Lower lobe of right lung (tissue), 2 donors: ENCODE data around the gene RITA1. TPM values are rescaled to one million over a fixed set of nuclear protein-coding genes. Genes with fewer than 3 reads are reported as not detected.
"Not testable (repeated sequence)": the region's sequence is repeated elsewhere in the genome, so short reads cannot be mapped to it uniquely, and the experiment has no call there.

ENCODE experiments used
- ATAC-seq, 2 donors: fragments of 200-7000 bp; cut with Tn5 transposase; one replicate each; pipeline ENCODE4 v1.9.1; 2020 to 2022; ENCODE audit warnings: mild to moderate bottlenecking in 2 of 2, moderate library complexity in 2 of 2
- DNase-seq: peaks from one replicate; pipeline ENCODE4 v3.0.0-alpha.2; 2020
- H3K27ac ChIP-seq: fragments of 200-600 bp; one replicate; pipeline ENCODE4 v1.8.0; 2022
- H3K27me3 ChIP-seq: fragments of 200-600 bp; one replicate; pipeline ENCODE4 v1.8.0; 2022; ENCODE audit warnings: low read depth
- H3K36me3 ChIP-seq: fragments of 200-600 bp; one replicate; pipeline ENCODE4 v1.8.0; 2022; ENCODE audit warnings: mild to moderate bottlenecking
- H3K4me1 ChIP-seq: fragments of 200-600 bp; one replicate; pipeline ENCODE4 v1.8.0; 2022
- H3K4me3 ChIP-seq: fragments of 200-600 bp; one replicate; pipeline ENCODE4 v1.8.0; 2022; ENCODE audit warnings: mild to moderate bottlenecking
- H3K9me3 ChIP-seq: fragments of 200-600 bp; one replicate; pipeline ENCODE4 v1.8.0; 2022
- CTCF ChIP-seq: fragments of 200-600 bp; IDR thresholded peaks from one replicate; pipeline ENCODE4 v1.8.0; 2022; ENCODE audit warnings: antibody characterized with exemption, mild to moderate bottlenecking
- intact Hi-C: fragments of 100-400 bp; cut with DNase I; formaldehyde crosslinking; loops from one replicate; pipeline ENCODE4 v1.11.0; 2022
- total RNA-seq: library from RNA; stranded (reverse); fragmentation: NEBNext Ultra II Directional; extraction: Animal tissue kit (Norgen Biotek cat#: 25700); gene quantifications from one replicate; pipeline ENCODE4 v1.2.1, GENCODE V29; 2021
- donor health status: DM: no; HTN: yes; CAD: no; lungs with severe emphysema.

Gene RITA1
- total RNA-seq, 1 donor from 2014 or later: 14.2 TPM

DNA sequence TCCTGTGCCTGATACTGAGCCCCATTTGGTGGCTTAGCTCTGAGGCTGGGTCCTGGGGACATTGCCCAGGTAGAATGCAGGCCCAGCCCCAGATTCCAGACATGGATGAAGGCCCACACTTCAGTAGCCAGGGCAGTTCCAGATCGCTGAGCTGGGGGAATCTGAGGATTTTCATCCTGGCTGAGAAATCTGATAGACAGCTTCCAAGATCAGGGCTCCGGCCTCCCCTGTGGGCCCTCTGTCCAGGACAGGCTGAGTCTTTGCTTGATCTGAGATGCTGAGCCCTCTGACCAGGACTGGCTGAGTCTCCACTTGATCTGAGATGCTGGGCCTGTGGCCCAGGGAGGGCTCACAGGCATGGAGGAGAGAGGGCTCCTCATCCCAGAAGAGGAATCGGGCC, 46.7 kb upstream of the RITA1 start:
- DNase-seq (peak; percentile 24), ATAC-seq (no peak)
- H3K27me3 ChIP-seq: peaks cover 30% of the 10 kb centered on the region
- peaks cover 13% of the 10 kb centered on the region for H3K4me1 ChIP-seq
- no peak overlapping the region for H3K4me3 ChIP-seq
- no peak overlapping the region for H3K27ac ChIP-seq
- TF ChIP-seq CTCF: no peak
- intact Hi-C loops: no loop called here
- no peaks in the 10 kb centered on the region for H3K36me3 ChIP-seq
- H3K9me3 ChIP-seq: no peaks in the 10 kb centered on the region

GRCh38 chr12:113140706-113141105, 44.8 kb upstream of the RITA1 start:
- Histone ChIP-seq H3K36me3 (no peaks in the 10 kb centered on the region), H3K9me3 (no peaks in the 10 kb centered on the region), H3K4me1 (peaks cover 13% of the 10 kb centered on the region), H3K27ac (no peak overlapping the region), H3K27me3 (peaks cover 17% of the 10 kb centered on the region), H3K4me3 (no peak overlapping the region)
- no peak for TF ChIP-seq CTCF
- DNase-seq: peak; percentile 16
- no peak for ATAC-seq
- intact Hi-C loops: no loop called here

DNA sequence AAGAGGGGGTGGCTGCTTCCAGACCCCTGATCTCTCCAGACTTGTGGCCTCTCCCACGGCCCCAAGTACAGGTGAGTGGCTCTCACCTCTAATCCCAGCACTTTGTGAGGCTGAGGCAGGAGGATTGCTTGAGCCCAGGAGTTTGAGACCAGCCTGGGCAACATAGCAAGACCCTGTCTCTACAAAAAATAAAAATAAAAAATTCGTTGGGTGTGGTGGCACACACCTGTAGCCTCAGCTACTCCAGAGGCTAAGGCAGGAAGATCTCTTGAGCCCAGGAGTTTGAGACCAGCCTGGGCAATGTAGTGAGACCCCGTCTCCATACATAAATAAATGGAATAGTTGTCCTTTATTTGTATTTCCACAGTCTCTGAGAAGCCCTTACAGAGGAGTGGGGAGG, 43.8 kb upstream of the RITA1 start:
- peak overlapping the region; percentile 67 for H3K27ac ChIP-seq
- H3K9me3 ChIP-seq, H3K4me1 ChIP-seq, H3K4me3 ChIP-seq, H3K36me3 ChIP-seq, ATAC-seq, intact Hi-C loops, H3K27me3 ChIP-seq: not testable (repeated sequence)
- DNase-seq: peak; percentile 22

DNA sequence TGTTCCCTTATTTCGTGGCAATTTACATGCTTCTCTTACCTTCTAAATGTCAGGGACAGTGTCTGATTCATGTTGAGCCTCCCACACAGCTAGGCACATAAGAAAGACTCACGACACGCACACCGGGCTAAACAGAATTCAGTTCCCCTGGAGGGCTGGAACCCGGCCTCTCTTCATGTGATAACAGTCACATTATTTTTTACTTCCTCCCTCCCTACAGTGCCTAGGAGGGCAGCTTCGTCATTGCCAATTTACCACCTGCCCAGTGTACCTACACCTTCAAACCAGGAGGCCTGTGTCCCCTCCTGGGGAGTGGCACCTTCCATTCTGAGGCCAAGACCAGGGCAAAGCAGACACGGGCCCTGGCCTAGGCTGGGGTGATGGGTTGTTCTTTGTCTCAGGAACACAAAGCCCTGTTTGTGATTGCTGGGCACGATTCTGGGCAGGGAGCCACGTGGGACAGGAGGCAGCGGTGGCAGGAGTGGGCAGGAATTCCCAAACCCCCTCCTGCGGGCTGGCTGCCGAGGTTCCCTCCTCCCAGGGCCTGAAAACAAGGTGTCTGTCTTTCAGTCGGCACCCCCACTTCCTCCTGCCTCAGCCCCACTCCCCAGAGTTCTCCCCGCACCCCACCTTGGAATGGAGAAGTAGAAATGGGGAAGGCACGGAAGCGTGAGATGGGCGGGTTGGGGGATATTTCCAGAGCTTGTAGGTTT, 43.2 kb upstream of the RITA1 start:
- Histone ChIP-seq H3K27ac (peak overlapping the region; percentile 67), H3K36me3 (no peaks in the 10 kb centered on the region), H3K4me3 (no peak overlapping the region), H3K9me3 (no peaks in the 10 kb centered on the region), H3K4me1 (peaks cover 6% of the 10 kb centered on the region), H3K27me3 (peaks cover 4% of the 10 kb centered on the region)
- intact Hi-C loops: no loop called here
- DNase-seq (peak; percentile 71), ATAC-seq (peak; percentile 71 to 73)
- TF ChIP-seq CTCF: no peak

- H3K36me3 ChIP-seq: no peaks in the 10 kb centered on the region
- ATAC-seq (peak; percentile 49 to 56), DNase-seq (no peak)
- H3K27ac ChIP-seq: peak overlapping the region; percentile 67
- no peak for TF ChIP-seq CTCF
- H3K4me3 ChIP-seq: no peak overlapping the region
- H3K27me3 ChIP-seq: peaks cover 3% of the 10 kb centered on the region
- intact Hi-C loops: no loop called here
- H3K4me1 ChIP-seq: peaks cover 6% of the 10 kb centered on the region
- no peaks in the 10 kb centered on the region for H3K9me3 ChIP-seq
Observed at GRCh38 chr12:113142886-113143332, 42.6 kb upstream of the RITA1 start.

- TF ChIP-seq CTCF: no peak
Observed at GRCh38 chr12:113143959-113144358, 41.6 kb upstream of the RITA1 start.

More at GRCh38 chr12:113143959-113144358, 41.6 kb upstream of the RITA1 start:
- no peaks in the 10 kb centered on the region for H3K36me3 ChIP-seq
- DNase-seq: no peak
- ATAC-seq: no peak
- no peak overlapping the region for H3K27ac ChIP-seq
- intact Hi-C loops: no loop called here
- H3K4me1 ChIP-seq: peaks cover 6% of the 10 kb centered on the region
- H3K27me3 ChIP-seq: no peaks in the 10 kb centered on the region
- H3K9me3 ChIP-seq: no peaks in the 10 kb centered on the region
- no peak overlapping the region for H3K4me3 ChIP-seq
